Esophagus mucosa (tissue), 1 donor: Measurements from ENCODE around the gene NCCRP1. TPM values are rescaled to one million over a fixed set of nuclear protein-coding genes. Genes with fewer than 3 reads are reported as not detected.

Source experiments
- ATAC-seq: fragments of 200-7000 bp; cut with Tn5 transposase; one replicate; pipeline ENCODE4 v1.9.1; 2020
- total RNA-seq: library from RNA; stranded (reverse); gene quantifications from one replicate; pipeline ENCODE4 v1.2.4, GENCODE V29; 2023
- donor health status: DM: yes; HTN: yes; CAD: no.

NCCRP1 gene
- total RNA-seq, 1 donor from 2014 or later, result 298 TPM

GRCh38 chr19:39247701-39248664 is 51.2 kb downstream of the NCCRP1 start:
- peak; percentile 51 for ATAC-seq

GRCh38 chr19:39248806-39249205 is 52.0 kb downstream of the NCCRP1 start, which contains the start of gene IFNL4:
TSS of gene IFNL4 (minus strand) at chr19:39248856.
- no peak for ATAC-seq

- no peak for ATAC-seq
Observed at GRCh38 chr19:39251081-39251480, 54.3 kb downstream of the NCCRP1 start.

Other genes starting within 250 kb of the NCCRP1 start
- 4.7 TPM for gene FBXO17, start 221.2 kb upstream of the NCCRP1 start, total RNA-seq
- gene FBXO27, start 164.4 kb upstream of the NCCRP1 start, total RNA-seq, result 41.9 TPM
- gene ACP7, start 112.6 kb upstream of the NCCRP1 start, total RNA-seq, result 0.32 TPM
- 40.8 TPM for gene PAK4, start 71.2 kb upstream of the NCCRP1 start, total RNA-seq
- not detected for gene SYCN, start 7.3 kb downstream of the NCCRP1 start, total RNA-seq
- not detected for gene IFNL3, start 48.0 kb downstream of the NCCRP1 start, total RNA-seq
- gene IFNL4, start 51.9 kb downstream of the NCCRP1 start, total RNA-seq, result not detected
- gene IFNL2, start 71.4 kb downstream of the NCCRP1 start, total RNA-seq, result not detected
- gene IFNL1, start 99.4 kb downstream of the NCCRP1 start, total RNA-seq, result not detected
- 0.08 TPM for gene LRFN1, start 123.9 kb downstream of the NCCRP1 start, total RNA-seq
- gene GMFG, start 139.1 kb downstream of the NCCRP1 start, total RNA-seq, result 2.3 TPM
- 53.3 TPM for gene SAMD4B, start 145.5 kb downstream of the NCCRP1 start, total RNA-seq
- 29.5 TPM for gene PAF1, start 194.1 kb downstream of the NCCRP1 start, total RNA-seq
- gene MED29, start 194.4 kb downstream of the NCCRP1 start, total RNA-seq, result 21.4 TPM
- 141 TPM for gene ZFP36, start 209.9 kb downstream of the NCCRP1 start, total RNA-seq
- 12.8 TPM for gene PLEKHG2, start 215.7 kb downstream of the NCCRP1 start, total RNA-seq
- 2,374 TPM for gene RPS16, start 239.0 kb downstream of the NCCRP1 start, total RNA-seq
- 46.6 TPM for gene SUPT5H, start 248.6 kb downstream of the NCCRP1 start, total RNA-seq